ENCODE results near the gene RAC2. TPM values are rescaled to one million over a fixed set of nuclear protein-coding genes. Genes with fewer than 3 reads are reported as not detected.

RAC2 gene
- total and polyA plus RNA-seq, 9 of the 15 experiments (the other 6 are each of a cell fraction or from before 2014, with no cell fraction given) = 22.7 to 103 (median 43.3) TPM

DNA sequence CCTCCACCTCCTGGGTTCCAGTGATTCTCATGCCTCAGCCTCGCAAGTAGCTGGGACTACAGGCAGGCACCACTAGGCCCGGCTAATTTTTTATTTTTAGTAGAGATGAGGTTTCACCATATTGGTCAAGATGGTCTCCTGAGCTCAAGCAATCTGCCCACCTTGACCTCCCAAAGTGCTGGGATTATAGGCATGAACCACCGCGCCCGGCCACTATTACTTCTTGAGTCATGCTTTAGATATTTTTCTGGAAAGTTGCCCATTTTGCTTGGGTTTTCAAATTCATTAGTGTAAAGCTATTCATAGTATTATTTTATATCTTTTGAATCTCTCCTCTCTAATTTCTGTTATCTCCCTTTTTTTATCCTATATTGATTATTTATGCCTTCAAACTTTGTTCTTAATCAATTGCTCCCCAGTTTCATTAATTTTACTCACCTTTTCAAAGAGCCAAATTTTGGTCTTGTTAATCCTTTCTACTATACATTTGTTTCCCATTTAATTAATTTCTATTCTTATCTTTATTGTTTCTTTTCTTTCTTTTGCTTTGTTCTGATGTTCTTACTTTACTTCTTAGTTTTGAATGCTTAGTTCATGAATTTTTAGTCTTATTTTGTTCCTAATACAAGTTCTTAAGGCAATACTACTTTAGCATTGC lies 10.3 kb upstream of the RAC2 start (continued):
- TF ChIP-seq, protein P1, sequence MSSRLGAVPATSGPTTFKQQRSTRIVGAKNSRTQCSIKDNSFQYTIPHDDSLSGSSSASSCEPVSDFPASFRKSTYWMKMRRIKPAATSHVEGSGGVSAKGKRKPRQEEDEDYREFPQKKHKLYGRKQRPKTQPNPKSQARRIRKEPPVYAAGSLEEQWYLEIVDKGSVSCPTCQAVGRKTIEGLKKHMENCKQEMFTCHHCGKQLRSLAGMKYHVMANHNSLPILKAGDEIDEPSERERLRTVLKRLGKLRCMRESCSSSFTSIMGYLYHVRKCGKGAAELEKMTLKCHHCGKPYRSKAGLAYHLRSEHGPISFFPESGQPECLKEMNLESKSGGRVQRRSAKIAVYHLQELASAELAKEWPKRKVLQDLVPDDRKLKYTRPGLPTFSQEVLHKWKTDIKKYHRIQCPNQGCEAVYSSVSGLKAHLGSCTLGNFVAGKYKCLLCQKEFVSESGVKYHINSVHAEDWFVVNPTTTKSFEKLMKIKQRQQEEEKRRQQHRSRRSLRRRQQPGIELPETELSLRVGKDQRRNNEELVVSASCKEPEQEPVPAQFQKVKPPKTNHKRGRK (tag; IDR thresholded peaks at IDR 0.05) = peak; percentile 22; the same call in 1 of the 2 replicates
- TF ChIP-seq MTA1 (IDR thresholded peaks at IDR 0.05; ENCODE audit: borderline replicate concordance) (no peak), STAG1 (CRISPR knock-in tag; IDR thresholded peaks at IDR 0.05; ENCODE audit: borderline replicate concordance) (no peak), ZNF324 (CRISPR knock-in tag; IDR thresholded peaks at IDR 0.05) (no peak), PML (IDR thresholded peaks at IDR 0.05; ENCODE audit: low read length) (no peak), ZNF282 (CRISPR knock-in tag; IDR thresholded peaks at IDR 0.05) (no peak), PHB2 (IDR thresholded peaks at IDR 0.05; ENCODE audit: low read depth) (no peak), ZNF77 (CRISPR knock-in tag; IDR thresholded peaks at IDR 0.05) (no peak), NR2C2 (CRISPR knock-in tag; IDR thresholded peaks at IDR 0.05) (no peak), NR2C2 (tag; IDR thresholded peaks at IDR 0.05) (0 out of 2 replicates have a peak, but pooled peaks have one; percentile 17), RBM25 (IDR thresholded peaks at IDR 0.05; ENCODE audit: low read depth, low read length, severe bottlenecking) (no peak), ESRRA (IDR thresholded peaks at IDR 0.05; ENCODE audit: borderline replicate concordance, low read depth) (no peak), KHSRP (IDR thresholded peaks at IDR 0.05) (no peak), ZNF589 (CRISPR knock-in tag; IDR thresholded peaks at IDR 0.05; ENCODE audit: low read depth) (no peak), ETV6 (IDR thresholded peaks at IDR 0.05; ENCODE audit: borderline replicate concordance in 1 of 2, low read depth in 2 of 2, low read length in 1 of 2) (no peak), ETV6 (CRISPR knock-in tag; IDR thresholded peaks at IDR 0.05; ENCODE audit: borderline replicate concordance) (no peak), HMGN3 (IDR thresholded peaks at IDR 0.05; ENCODE audit: borderline replicate concordance, extremely low read depth, insufficient read length, low read depth, low read length) (no peak)
- TF ChIP-seq, protein P2, sequence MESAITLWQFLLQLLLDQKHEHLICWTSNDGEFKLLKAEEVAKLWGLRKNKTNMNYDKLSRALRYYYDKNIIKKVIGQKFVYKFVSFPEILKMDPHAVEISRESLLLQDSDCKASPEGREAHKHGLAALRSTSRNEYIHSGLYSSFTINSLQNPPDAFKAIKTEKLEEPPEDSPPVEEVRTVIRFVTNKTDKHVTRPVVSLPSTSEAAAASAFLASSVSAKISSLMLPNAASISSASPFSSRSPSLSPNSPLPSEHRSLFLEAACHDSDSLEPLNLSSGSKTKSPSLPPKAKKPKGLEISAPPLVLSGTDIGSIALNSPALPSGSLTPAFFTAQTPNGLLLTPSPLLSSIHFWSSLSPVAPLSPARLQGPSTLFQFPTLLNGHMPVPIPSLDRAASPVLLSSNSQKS (CRISPR knock-in tag; IDR thresholded peaks at IDR 0.05) = no peak
- TF ChIP-seq, protein P3, sequence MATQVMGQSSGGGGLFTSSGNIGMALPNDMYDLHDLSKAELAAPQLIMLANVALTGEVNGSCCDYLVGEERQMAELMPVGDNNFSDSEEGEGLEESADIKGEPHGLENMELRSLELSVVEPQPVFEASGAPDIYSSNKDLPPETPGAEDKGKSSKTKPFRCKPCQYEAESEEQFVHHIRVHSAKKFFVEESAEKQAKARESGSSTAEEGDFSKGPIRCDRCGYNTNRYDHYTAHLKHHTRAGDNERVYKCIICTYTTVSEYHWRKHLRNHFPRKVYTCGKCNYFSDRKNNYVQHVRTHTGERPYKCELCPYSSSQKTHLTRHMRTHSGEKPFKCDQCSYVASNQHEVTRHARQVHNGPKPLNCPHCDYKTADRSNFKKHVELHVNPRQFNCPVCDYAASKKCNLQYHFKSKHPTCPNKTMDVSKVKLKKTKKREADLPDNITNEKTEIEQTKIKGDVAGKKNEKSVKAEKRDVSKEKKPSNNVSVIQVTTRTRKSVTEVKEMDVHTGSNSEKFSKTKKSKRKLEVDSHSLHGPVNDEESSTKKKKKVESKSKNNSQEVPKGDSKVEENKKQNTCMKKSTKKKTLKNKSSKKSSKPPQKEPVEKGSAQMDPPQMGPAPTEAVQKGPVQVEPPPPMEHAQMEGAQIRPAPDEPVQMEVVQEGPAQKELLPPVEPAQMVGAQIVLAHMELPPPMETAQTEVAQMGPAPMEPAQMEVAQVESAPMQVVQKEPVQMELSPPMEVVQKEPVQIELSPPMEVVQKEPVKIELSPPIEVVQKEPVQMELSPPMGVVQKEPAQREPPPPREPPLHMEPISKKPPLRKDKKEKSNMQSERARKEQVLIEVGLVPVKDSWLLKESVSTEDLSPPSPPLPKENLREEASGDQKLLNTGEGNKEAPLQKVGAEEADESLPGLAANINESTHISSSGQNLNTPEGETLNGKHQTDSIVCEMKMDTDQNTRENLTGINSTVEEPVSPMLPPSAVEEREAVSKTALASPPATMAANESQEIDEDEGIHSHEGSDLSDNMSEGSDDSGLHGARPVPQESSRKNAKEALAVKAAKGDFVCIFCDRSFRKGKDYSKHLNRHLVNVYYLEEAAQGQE (IDR thresholded peaks at IDR 0.05; ENCODE audit: borderline replicate concordance) = no peak
- TF ChIP-seq, protein P3 (CRISPR knock-in tag; IDR thresholded peaks at IDR 0.05; ENCODE audit: low read depth) = no peak

Data from K562 (cell line).